ENCODE results near the gene SNAPC4.

SNAPC4 gene

GRCh38 chr9:136377341-136378169, 22.4 kb downstream of the SNAPC4 start:
- DNase-seq (ENCODE audit: low read depth): no peak
- no peak overlapping the region for H3K4me3 ChIP-seq (ENCODE audit: low read depth, low read length)
- no peak for TF ChIP-seq CTCF (IDR thresholded peaks at IDR 0.05; ENCODE audit: control insufficient read depth, extremely low read depth, insufficient read depth)

- no peak for TF ChIP-seq CTCF (IDR thresholded peaks at IDR 0.05; ENCODE audit: control insufficient read depth, extremely low read depth, insufficient read depth)
- H3K4me3 ChIP-seq (ENCODE audit: low read depth, low read length): no peak overlapping the region
These were observed 23.5 kb downstream of the SNAPC4 start for GRCh38 chr9:136376457-136376856.

GRCh38 chr9:136375096-136375495, 24.9 kb downstream of the SNAPC4 start:
- no peak overlapping the region for H3K4me3 ChIP-seq (ENCODE audit: low read depth, low read length)
- no peak for DNase-seq (ENCODE audit: low read depth)
- no peak for TF ChIP-seq CTCF (IDR thresholded peaks at IDR 0.05; ENCODE audit: control insufficient read depth, extremely low read depth, insufficient read depth)

More at GRCh38 chr9:136376457-136376856, 23.5 kb downstream of the SNAPC4 start:
- no peak for DNase-seq (ENCODE audit: low read depth)

GRCh38 chr9:136374183-136374575, 25.8 kb downstream of the SNAPC4 start:
- no peak for DNase-seq (ENCODE audit: low read depth)

GRCh38 chr9:136373300-136374182, 26.4 kb downstream of the SNAPC4 start, which contains the start of gene CARD9:
TSS of gene CARD9 (minus strand) at chr9:136373669. CDS start at chr9:136372078, 1,591 bp downstream.
- no peak for DNase-seq (ENCODE audit: low read depth)
- TF ChIP-seq CTCF (IDR thresholded peaks at IDR 0.05; ENCODE audit: control insufficient read depth, extremely low read depth, insufficient read depth): no peak
- H3K4me3 ChIP-seq (ENCODE audit: low read depth, low read length): no peak within 1 kb of the TSS

More at GRCh38 chr9:136374183-136374575, 25.8 kb downstream of the SNAPC4 start:
- no peak overlapping the region for H3K4me3 ChIP-seq (ENCODE audit: low read depth, low read length)
- TF ChIP-seq CTCF (IDR thresholded peaks at IDR 0.05; ENCODE audit: control insufficient read depth, extremely low read depth, insufficient read depth): no peak

GRCh38 chr9:136372561-136373299, 27.2 kb downstream of the SNAPC4 start:
- peak; percentile 38 for DNase-seq (ENCODE audit: low read depth)
- TF ChIP-seq CTCF (IDR thresholded peaks at IDR 0.05; ENCODE audit: control insufficient read depth, extremely low read depth, insufficient read depth): 0 out of 2 replicates have a peak, but pooled peaks have one; percentile 6
- no peak overlapping the region for H3K4me3 ChIP-seq (ENCODE audit: low read depth, low read length)

All from LNCaP clone FGC (cell line).